ENCODE results near the gene IL6ST. TPM values are rescaled to one million over a fixed set of nuclear protein-coding genes. Genes with fewer than 3 reads are reported as not detected.

IL6ST gene
- total and polyA plus RNA-seq, 9 donors, result 45.9 to 406 (median 169) TPM

GRCh38 chr5:55900776-55901175 is 94.0 kb downstream of the IL6ST start:
- no peak overlapping the region for H3K4me3 ChIP-seq
- H3K27me3 ChIP-seq, result no peaks in the 10 kb centered on the region
- H3K9me3 ChIP-seq, result no peaks in the 10 kb centered on the region
- no peaks in the 10 kb centered on the region for H3K36me3 ChIP-seq
- intact Hi-C loops (cut with DNase I), result no loop called here
- no peak for DNase-seq
- TF ChIP-seq CTCF (IDR thresholded peaks at IDR 0.05) (no peak), POLR2A (IDR thresholded peaks at IDR 0.05) (no peak), EP300 (IDR thresholded peaks at IDR 0.05) (no peak)
- peaks cover 7% of the 10 kb centered on the region for H3K4me1 ChIP-seq (ENCODE audit: insufficient read depth)
- no peak overlapping the region for H3K27ac ChIP-seq

- TF ChIP-seq EP300 (IDR thresholded peaks at IDR 0.05), result no peak
- TF ChIP-seq CTCF (IDR thresholded peaks at IDR 0.05), result no peak
- no peak for TF ChIP-seq POLR2A (IDR thresholded peaks at IDR 0.05)
- Histone ChIP-seq H3K36me3 (no peaks in the 10 kb centered on the region), H3K4me3 (no peak overlapping the region), H3K27me3 (no peaks in the 10 kb centered on the region), H3K4me1 (ENCODE audit: insufficient read depth) (peaks cover 7% of the 10 kb centered on the region), H3K27ac (no peak overlapping the region), H3K9me3 (no peaks in the 10 kb centered on the region)
- intact Hi-C loops (cut with DNase I), result no loop called here
- DNase-seq, result no peak
- 82 to 100% (median 93%) methylated on average over 1 of the region's 1 CpG for WGBS, 3 donors
These were observed 94.7 kb downstream of the IL6ST start for GRCh38 chr5:55900068-55900467.

- H3K27ac ChIP-seq, result no peak overlapping the region
- intact Hi-C loops (cut with DNase I), result no loop called here
These were observed 95.4 kb downstream of the IL6ST start for GRCh38 chr5:55899344-55899743.

GRCh38 chr5:55897905-55898304 is 96.9 kb downstream of the IL6ST start:
- intact Hi-C loops (cut with DNase I), result no loop called here
- Histone ChIP-seq H3K4me1 (ENCODE audit: insufficient read depth) (peaks cover 7% of the 10 kb centered on the region), H3K4me3 (peak overlapping the region; percentile 1), H3K9me3 (no peaks in the 10 kb centered on the region), H3K27ac (no peak overlapping the region), H3K27me3 (no peaks in the 10 kb centered on the region), H3K36me3 (no peaks in the 10 kb centered on the region)
- TF ChIP-seq EP300 (IDR thresholded peaks at IDR 0.05), result no peak
- TF ChIP-seq POLR2A (IDR thresholded peaks at IDR 0.05), result no peak
- no peak for TF ChIP-seq CTCF (IDR thresholded peaks at IDR 0.05)
- WGBS, 3 donors, result 9 to 36% (median 12%) methylated on average over 14 of the region's 14 CpGs
- DNase-seq, result peak; percentile 26 to 51 (median 36)

More at GRCh38 chr5:55899344-55899743, 95.4 kb downstream of the IL6ST start:
- H3K9me3 ChIP-seq, result no peaks in the 10 kb centered on the region
- no peak overlapping the region for H3K4me3 ChIP-seq
- DNase-seq, result no peak
- TF ChIP-seq EP300 (IDR thresholded peaks at IDR 0.05) (no peak), POLR2A (IDR thresholded peaks at IDR 0.05) (no peak), CTCF (IDR thresholded peaks at IDR 0.05) (no peak)
- no peaks in the 10 kb centered on the region for H3K27me3 ChIP-seq
- WGBS, 3 donors, result 75 to 82% (median 79%) methylated on average over 6 of the region's 6 CpGs
- peaks cover 7% of the 10 kb centered on the region for H3K4me1 ChIP-seq (ENCODE audit: insufficient read depth)
- no peaks in the 10 kb centered on the region for H3K36me3 ChIP-seq
